Caco-2 (cell line): ENCODE data around the gene MSX1. TPM values are rescaled to one million over a fixed set of nuclear protein-coding genes. Genes with fewer than 3 reads are reported as not detected.

Source experiments
- BruUV-seq: library from RNA; stranded (reverse); fragments of 400-500 nt; replicated peaks from 2 replicates; lab custom pipeline; 2021; lab: Mats Ljungman, UMichigan
- CTCF ChIA-PET: fragments of 300-600 bp; sonication (Branson Sonifier 250); formaldehyde crosslinking; loops from one replicate; lab custom pipeline; 2022; ENCODE audit warnings: antibody characterized with exemption; lab: Charles Lee
- POLR2A ChIA-PET: fragments of 300-600 bp; sonication (Branson Sonifier 250); formaldehyde crosslinking; loops from one replicate; lab custom pipeline; 2022; ENCODE audit warnings: antibody characterized with exemption; lab: Charles Lee
- DNase-seq, 2 experiments: peaks; one replicate each; pipeline versions ENCODE4 v3.0.0 to v3.0.0-alpha.2; 2020 to 2022
- H3K27me3 ChIP-seq: replicated peaks from 2 replicates; pipeline ENCODE4 v1.6.0; 2011; ENCODE audit warnings: low read length; ENCODE audit not compliant: control insufficient read depth, insufficient read depth
- H3K36me3 ChIP-seq: 2 replicates; pipeline ENCODE4 v1.5.1; 2011; ENCODE audit warnings: low read length; ENCODE audit not compliant: control insufficient read depth, insufficient read depth
- H3K4me1 ChIP-seq: fragments of 250-450 bp; sonication (Bioruptor Pico); 2 replicates; pipeline ENCODE4 v1.5.1; 2020; ENCODE audit warnings: mild to moderate bottlenecking
- H3K4me3 ChIP-seq: 2 replicates; pipeline ENCODE4 v1.5.1; 2011; ENCODE audit warnings: low read depth, mild to moderate bottlenecking, control low read depth, low read length
- H3K9me3 ChIP-seq: fragments of 250-450 bp; sonication (Bioruptor Pico); 2 replicates; pipeline ENCODE4 v1.5.1; 2020; ENCODE audit warnings: mild to moderate bottlenecking, moderate library complexity
- H3K27ac Mint-ChIP-seq: one replicate; pipeline ENCODE4 v1.8.0; 2022; ENCODE audit warnings: mixed read lengths; ENCODE audit not compliant: unreplicated experiment
- H3K27me3 Mint-ChIP-seq: one replicate; pipeline ENCODE4 v1.8.0; 2022; ENCODE audit warnings: mixed read lengths; ENCODE audit not compliant: insufficient read depth, unreplicated experiment
- H3K36me3 Mint-ChIP-seq: one replicate; pipeline ENCODE4 v1.8.0; 2022; ENCODE audit warnings: mild to moderate bottlenecking, mixed read lengths; ENCODE audit not compliant: insufficient read depth, unreplicated experiment
- H3K4me1 Mint-ChIP-seq: one replicate; pipeline ENCODE4 v1.8.0; 2022; ENCODE audit warnings: low read depth, mixed read lengths; ENCODE audit not compliant: unreplicated experiment
- H3K4me3 Mint-ChIP-seq: one replicate; pipeline ENCODE4 v1.8.0; 2022; ENCODE audit warnings: mild to moderate bottlenecking, moderate library complexity, mixed read lengths; ENCODE audit not compliant: unreplicated experiment
- H3K9me3 Mint-ChIP-seq: one replicate; pipeline ENCODE4 v1.8.0; 2022; ENCODE audit warnings: mixed read lengths; ENCODE audit not compliant: unreplicated experiment
- intact Hi-C: fragments of 100-400 bp; cut with micrococcal nuclease; formaldehyde crosslinking; loops from one replicate; pipeline ENCODE4 v1.10.0; 2022; ENCODE audit not compliant: unreplicated experiment
- total RNA-seq: library from RNA; stranded (reverse); gene quantifications from 2 replicates; pipeline ENCODE4 v1.2.3, GENCODE V29; 2022
- TF ChIP-seq, protein P1 (sequence below), 2 experiments: fragments of 200-600 bp in 1 of 2; IDR thresholded peaks; 1 replicate in 1 of 2; 2 replicates in 1 of 2; pipeline versions ENCODE4 v1.5.1 to v1.8.0; 2011 to 2022; ENCODE audit warnings: antibody characterized with exemption in 1 of 2, control low read depth in 1 of 2, inconsistent platforms in 1 of 2, low read depth in 1 of 2, low read length in 1 of 2, mild to moderate bottlenecking in 1 of 2, moderate library complexity in 1 of 2; ENCODE audit not compliant: insufficient read depth in 1 of 2, severe bottlenecking in 1 of 2, unreplicated experiment in 1 of 2

The MSX1 gene
- total RNA-seq, 1 experiment from 2014 or later: 35.1 TPM

GRCh38 chr4:4829837-4830236, 29.6 kb upstream of the MSX1 start:
- DNase-seq: no peak
- H3K36me3 Mint-ChIP-seq: no peaks in the 10 kb centered on the region
- H3K4me1 ChIP-seq: no peaks in the 10 kb centered on the region
- CTCF ChIA-PET: no interaction called here
- no peak overlapping the region for H3K4me3 Mint-ChIP-seq
- no peaks in the 10 kb centered on the region for H3K27me3 Mint-ChIP-seq
- H3K9me3 Mint-ChIP-seq: peaks cover 11% of the 10 kb centered on the region
- no peak overlapping the region for H3K27ac Mint-ChIP-seq
- no peaks in the 10 kb centered on the region for H3K27me3 ChIP-seq
- intact Hi-C loops: no loop called here
- no TSS peak for BruUV-seq
- no peaks in the 10 kb centered on the region for H3K36me3 ChIP-seq
- no peak overlapping the region for H3K4me3 ChIP-seq
- TF ChIP-seq, protein P1, sequence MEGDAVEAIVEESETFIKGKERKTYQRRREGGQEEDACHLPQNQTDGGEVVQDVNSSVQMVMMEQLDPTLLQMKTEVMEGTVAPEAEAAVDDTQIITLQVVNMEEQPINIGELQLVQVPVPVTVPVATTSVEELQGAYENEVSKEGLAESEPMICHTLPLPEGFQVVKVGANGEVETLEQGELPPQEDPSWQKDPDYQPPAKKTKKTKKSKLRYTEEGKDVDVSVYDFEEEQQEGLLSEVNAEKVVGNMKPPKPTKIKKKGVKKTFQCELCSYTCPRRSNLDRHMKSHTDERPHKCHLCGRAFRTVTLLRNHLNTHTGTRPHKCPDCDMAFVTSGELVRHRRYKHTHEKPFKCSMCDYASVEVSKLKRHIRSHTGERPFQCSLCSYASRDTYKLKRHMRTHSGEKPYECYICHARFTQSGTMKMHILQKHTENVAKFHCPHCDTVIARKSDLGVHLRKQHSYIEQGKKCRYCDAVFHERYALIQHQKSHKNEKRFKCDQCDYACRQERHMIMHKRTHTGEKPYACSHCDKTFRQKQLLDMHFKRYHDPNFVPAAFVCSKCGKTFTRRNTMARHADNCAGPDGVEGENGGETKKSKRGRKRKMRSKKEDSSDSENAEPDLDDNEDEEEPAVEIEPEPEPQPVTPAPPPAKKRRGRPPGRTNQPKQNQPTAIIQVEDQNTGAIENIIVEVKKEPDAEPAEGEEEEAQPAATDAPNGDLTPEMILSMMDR (IDR thresholded peaks at IDR 0.05; ENCODE audit: insufficient read depth in 1 of 2, low read depth in 1 of 2, low read length in 1 of 2, severe bottlenecking in 1 of 2, unreplicated experiment in 1 of 2): no peak
- H3K9me3 ChIP-seq: no peaks in the 10 kb centered on the region
- H3K4me1 Mint-ChIP-seq: no peaks in the 10 kb centered on the region
- POLR2A ChIA-PET: no interaction called here

- no peak overlapping the region for H3K4me3 Mint-ChIP-seq
- H3K27ac Mint-ChIP-seq: no peak overlapping the region
- H3K4me1 Mint-ChIP-seq: no peaks in the 10 kb centered on the region
- peaks cover 2% of the 10 kb centered on the region for H3K9me3 Mint-ChIP-seq
- H3K4me3 ChIP-seq: no peak overlapping the region
- H3K4me1 ChIP-seq: no peaks in the 10 kb centered on the region
- intact Hi-C loops: no loop called here
- ChIA-PET POLR2A (no interaction called here), CTCF (no interaction called here)
- no peak for DNase-seq
- H3K36me3 ChIP-seq: no peaks in the 10 kb centered on the region
- no peaks in the 10 kb centered on the region for H3K9me3 ChIP-seq
- TF ChIP-seq, protein P1 (IDR thresholded peaks at IDR 0.05; ENCODE audit: insufficient read depth in 1 of 2, low read depth in 1 of 2, low read length in 1 of 2, severe bottlenecking in 1 of 2, unreplicated experiment in 1 of 2): no peak
- H3K36me3 Mint-ChIP-seq: no peaks in the 10 kb centered on the region
- H3K27me3 Mint-ChIP-seq: no peaks in the 10 kb centered on the region
- no TSS peak for BruUV-seq
- no peaks in the 10 kb centered on the region for H3K27me3 ChIP-seq
These were observed 28.2 kb upstream of the MSX1 start for GRCh38 chr4:4831266-4831665.

DNA sequence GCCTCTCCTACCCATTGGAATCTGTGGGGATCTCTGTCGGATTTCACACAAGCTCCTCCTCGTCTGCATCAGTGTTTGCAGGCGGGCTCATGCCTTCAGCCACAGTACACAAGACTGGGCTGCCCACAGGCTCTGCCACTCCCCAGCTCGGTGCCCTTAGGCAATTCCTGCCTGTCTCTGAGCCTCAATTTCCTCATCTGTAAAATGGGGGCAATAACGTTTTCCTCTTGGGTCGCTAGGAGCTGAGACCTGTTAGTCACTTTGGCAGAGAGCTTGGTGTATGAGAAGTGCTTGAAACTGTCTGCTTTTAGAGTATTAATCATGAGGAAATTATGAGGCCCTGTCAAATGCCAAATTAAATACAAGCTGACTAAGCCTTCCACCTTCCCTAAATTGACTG, 27.6 kb upstream of the MSX1 start:
- TF ChIP-seq, protein P1 (IDR thresholded peaks at IDR 0.05; ENCODE audit: insufficient read depth in 1 of 2, low read depth in 1 of 2, low read length in 1 of 2, severe bottlenecking in 1 of 2, unreplicated experiment in 1 of 2): no peak
- no peaks in the 10 kb centered on the region for H3K27me3 ChIP-seq
- H3K36me3 Mint-ChIP-seq: no peaks in the 10 kb centered on the region
- DNase-seq: no peak
- H3K36me3 ChIP-seq: no peaks in the 10 kb centered on the region
- intact Hi-C loops: no loop called here
- no peak overlapping the region for H3K4me3 Mint-ChIP-seq
- POLR2A ChIA-PET: no interaction called here
- H3K4me3 ChIP-seq: no peak overlapping the region
- H3K9me3 ChIP-seq: no peaks in the 10 kb centered on the region
- CTCF ChIA-PET: no interaction called here
- no peaks in the 10 kb centered on the region for H3K9me3 Mint-ChIP-seq
- H3K27ac Mint-ChIP-seq: no peak overlapping the region
- no TSS peak for BruUV-seq
- H3K4me1 ChIP-seq: no peaks in the 10 kb centered on the region
- no peaks in the 10 kb centered on the region for H3K4me1 Mint-ChIP-seq
- no peaks in the 10 kb centered on the region for H3K27me3 Mint-ChIP-seq
